ENCODE data around the gene SCN4A. TPM values are rescaled to one million over a fixed set of nuclear protein-coding genes. Genes with fewer than 3 reads are reported as not detected.

The SCN4A gene
- total RNA-seq, 1 experiment from 2014 or later, result 0.03 TPM

DNA sequence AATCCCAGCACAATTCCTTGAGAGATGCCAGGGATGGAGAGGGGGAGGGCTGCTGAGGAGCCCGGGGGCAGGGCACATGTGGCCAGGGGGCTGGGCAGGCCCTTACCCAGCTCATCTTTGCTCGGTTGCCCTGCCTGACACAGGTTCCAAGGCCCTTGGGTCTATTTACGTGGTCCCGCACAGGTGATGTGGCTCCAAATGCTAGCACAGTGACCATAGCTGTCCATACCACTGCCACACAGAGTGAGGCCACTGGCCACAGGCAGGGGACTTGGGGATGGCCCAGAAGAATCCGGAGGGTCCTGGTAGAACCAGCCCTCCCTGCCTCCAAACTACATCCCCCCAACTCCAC lies 15.4 kb upstream of the SCN4A start:
- DNase-seq (ENCODE audit: low read depth, low spot score), result no peak
- intact Hi-C loops (cut with micrococcal nuclease; ENCODE audit: unreplicated experiment), result no loop called here

DNA sequence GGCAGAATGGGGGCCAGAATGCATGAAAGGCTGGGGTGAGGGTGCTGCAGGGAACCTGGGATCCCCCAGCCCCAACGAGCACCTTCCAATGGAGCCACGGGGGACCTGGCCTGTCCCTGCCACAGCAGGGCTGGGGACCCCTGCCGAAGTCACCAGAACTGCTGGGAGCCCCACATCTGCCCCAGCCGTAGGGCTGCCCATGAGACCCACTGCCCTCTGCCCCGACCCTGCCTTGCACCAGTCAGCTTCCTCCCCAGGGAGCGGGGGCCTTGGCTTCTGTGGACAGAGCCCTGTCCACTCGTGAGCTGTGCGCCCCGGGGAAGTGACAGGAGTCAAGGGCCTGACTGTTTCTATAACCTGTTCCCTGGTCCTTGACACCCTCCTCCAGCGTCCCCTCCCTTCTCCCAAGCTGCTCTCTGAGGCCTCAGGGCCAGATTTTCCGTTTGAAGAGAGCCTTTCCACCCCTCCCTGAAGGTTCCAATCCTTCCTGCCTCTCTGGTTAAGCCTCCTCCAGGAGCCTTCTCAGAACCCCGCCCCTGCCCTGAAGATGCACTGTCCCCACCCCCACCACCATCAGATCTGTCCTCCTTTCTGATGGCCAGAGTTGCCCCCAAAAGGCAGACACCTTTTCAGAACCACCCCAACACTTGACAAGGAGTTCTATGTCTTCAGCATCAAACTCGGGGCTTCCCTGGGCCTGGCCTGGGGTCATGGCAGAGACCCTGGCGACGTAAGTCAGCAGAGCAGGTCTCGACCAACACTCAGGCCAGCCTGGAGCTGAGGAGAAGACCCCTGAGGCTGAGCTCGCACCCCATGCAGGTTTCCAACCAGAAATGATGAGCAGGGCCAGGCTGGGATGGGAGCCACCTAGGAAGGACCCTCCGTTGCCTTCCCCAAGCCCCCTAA lies 14.8 kb upstream of the SCN4A start:
- no peak overlapping the region for H3K4me3 ChIP-seq (ENCODE audit: low read depth in 2 of 2, low read length in 2 of 2)
- no peaks in the 10 kb centered on the region for H3K9me3 ChIP-seq (ENCODE audit: control insufficient read depth, insufficient read depth, low read depth, low read length)
- H3K27ac ChIP-seq (ENCODE audit: low read length), result no peak overlapping the region
- intact Hi-C loops (cut with micrococcal nuclease; ENCODE audit: unreplicated experiment) (no loop called here), in situ Hi-C loops (cut with HindIII; ENCODE audit: low pct_unique_long_range_greater_than_20kb, low sequenced_read_pairs) (no loop called here)
- TF ChIP-seq TCF7L2 (IDR thresholded peaks at IDR 0.05; ENCODE audit: low read depth, low read length) (no peak), SIN3A (IDR thresholded peaks at IDR 0.05; ENCODE audit: borderline replicate concordance, insufficient read depth, low read depth, low read length) (no peak), POLR2AphosphoS5 (IDR thresholded peaks at IDR 0.05; ENCODE audit: low read depth, low read length) (no peak), CTCF (IDR thresholded peaks at IDR 0.05) (no peak)
- TF ChIP-seq, protein P1, sequence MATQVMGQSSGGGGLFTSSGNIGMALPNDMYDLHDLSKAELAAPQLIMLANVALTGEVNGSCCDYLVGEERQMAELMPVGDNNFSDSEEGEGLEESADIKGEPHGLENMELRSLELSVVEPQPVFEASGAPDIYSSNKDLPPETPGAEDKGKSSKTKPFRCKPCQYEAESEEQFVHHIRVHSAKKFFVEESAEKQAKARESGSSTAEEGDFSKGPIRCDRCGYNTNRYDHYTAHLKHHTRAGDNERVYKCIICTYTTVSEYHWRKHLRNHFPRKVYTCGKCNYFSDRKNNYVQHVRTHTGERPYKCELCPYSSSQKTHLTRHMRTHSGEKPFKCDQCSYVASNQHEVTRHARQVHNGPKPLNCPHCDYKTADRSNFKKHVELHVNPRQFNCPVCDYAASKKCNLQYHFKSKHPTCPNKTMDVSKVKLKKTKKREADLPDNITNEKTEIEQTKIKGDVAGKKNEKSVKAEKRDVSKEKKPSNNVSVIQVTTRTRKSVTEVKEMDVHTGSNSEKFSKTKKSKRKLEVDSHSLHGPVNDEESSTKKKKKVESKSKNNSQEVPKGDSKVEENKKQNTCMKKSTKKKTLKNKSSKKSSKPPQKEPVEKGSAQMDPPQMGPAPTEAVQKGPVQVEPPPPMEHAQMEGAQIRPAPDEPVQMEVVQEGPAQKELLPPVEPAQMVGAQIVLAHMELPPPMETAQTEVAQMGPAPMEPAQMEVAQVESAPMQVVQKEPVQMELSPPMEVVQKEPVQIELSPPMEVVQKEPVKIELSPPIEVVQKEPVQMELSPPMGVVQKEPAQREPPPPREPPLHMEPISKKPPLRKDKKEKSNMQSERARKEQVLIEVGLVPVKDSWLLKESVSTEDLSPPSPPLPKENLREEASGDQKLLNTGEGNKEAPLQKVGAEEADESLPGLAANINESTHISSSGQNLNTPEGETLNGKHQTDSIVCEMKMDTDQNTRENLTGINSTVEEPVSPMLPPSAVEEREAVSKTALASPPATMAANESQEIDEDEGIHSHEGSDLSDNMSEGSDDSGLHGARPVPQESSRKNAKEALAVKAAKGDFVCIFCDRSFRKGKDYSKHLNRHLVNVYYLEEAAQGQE (IDR thresholded peaks at IDR 0.05; ENCODE audit: insufficient read depth in 1 of 2, low read depth in 2 of 2, low read length in 1 of 2), result no peak
- H3K4me1 ChIP-seq (ENCODE audit: control insufficient read depth, insufficient read depth, low read length), result no peaks in the 10 kb centered on the region
- H3K27me3 ChIP-seq (ENCODE audit: control insufficient read depth, insufficient read depth, low read length), result no peaks in the 10 kb centered on the region
- ChIA-PET POLR2A (no interaction called here), CTCF (interaction anchor here (0.6 kb wide), 1 partner anchor 68 kb away, joined by 4 read pairs; no protein-coding TSS in a partner anchor)
- no peak for DNase-seq (ENCODE audit: low read depth, low spot score)
- no TSS peak for BruUV-seq (replicated peaks)
- H3K36me3 ChIP-seq (ENCODE audit: control insufficient read depth, insufficient read depth, low read length), result no peaks in the 10 kb centered on the region
- ATAC-seq, result no peak

More for the DNA sequence above, 15.4 kb upstream of the SCN4A start:
- Histone ChIP-seq H3K36me3 (ENCODE audit: control insufficient read depth, insufficient read depth, low read length) (no peaks in the 10 kb centered on the region), H3K9me3 (ENCODE audit: control insufficient read depth, insufficient read depth, low read depth, low read length) (no peaks in the 10 kb centered on the region), H3K27me3 (ENCODE audit: control insufficient read depth, insufficient read depth, low read length) (no peaks in the 10 kb centered on the region; the same call in 1 of the 2 replicates), H3K4me1 (ENCODE audit: control insufficient read depth, insufficient read depth, low read length) (no peaks in the 10 kb centered on the region), H3K4me3 (ENCODE audit: low read depth in 2 of 2, low read length in 2 of 2) (no peak overlapping the region), H3K27ac (ENCODE audit: low read length) (no peak overlapping the region)
- ChIA-PET POLR2A (no interaction called here), CTCF (interaction anchor here (0.6 kb wide), 1 partner anchor 69 kb away, joined by 4 read pairs; no protein-coding TSS in a partner anchor)
- in situ Hi-C loops (cut with HindIII; ENCODE audit: low pct_unique_long_range_greater_than_20kb, low sequenced_read_pairs), result no loop called here
- BruUV-seq (replicated peaks), result no TSS peak
- TF ChIP-seq TCF7L2 (IDR thresholded peaks at IDR 0.05; ENCODE audit: low read depth, low read length) (no peak), CTCF (IDR thresholded peaks at IDR 0.05) (no peak), POLR2AphosphoS5 (IDR thresholded peaks at IDR 0.05; ENCODE audit: low read depth, low read length) (no peak), SIN3A (IDR thresholded peaks at IDR 0.05; ENCODE audit: borderline replicate concordance, insufficient read depth, low read depth, low read length) (no peak)
- TF ChIP-seq, protein P1 (IDR thresholded peaks at IDR 0.05; ENCODE audit: insufficient read depth in 1 of 2, low read depth in 2 of 2, low read length in 1 of 2), result no peak
- no peak for ATAC-seq
